Heart left ventricle (tissue), 13 donors: ENCODE results near the gene CAND2.

ENCODE experiments used
- CTCF ChIP-seq, 12 donors: fragments of 200-600 bp; sonication (generic) in 4 of 12; IDR thresholded peaks; one replicate each; pipeline versions ENCODE4 v1.5.0 to v1.8.0; 2018 to 2022; ENCODE audit warnings: antibody characterized with exemption in 12 of 12, mild to moderate bottlenecking in 5 of 12
- POLR2A ChIP-seq, 2 donors: fragments of 450-650 bp; IDR thresholded peaks; one replicate each; pipeline ENCODE4 v1.6.1; 2017; ENCODE audit warnings: antibody characterized with exemption in 2 of 2, mild to moderate bottlenecking in 2 of 2, moderate library complexity in 2 of 2
- donor health status: ischemic (EF 13 %, LVEDD 7.1; RV severe dilation, severe dysfunction).
- donor health status: DM: no; HTN: yes; CAD: no.
- donor health status: DM: no; HTN: no; CAD: no.
- donor health status: ischemic (EF 25% LVEDD 6.9; RV normal size, moderate dysfunction).
- donor health status: ischemic (EF 25% LVEDD 5.7; RV mildly dilated, moderate dysfunction).
- donor health status: ischemic (EF 35%, LVEDD 5.7; RV mildly dilated, moderate dysfunction).
- donor health status: nonischemic (EF 11% LVEDD 7.7; RV severe dilation, severe dysfunction).
- donor health status: DM: yes; HTN: yes; CAD: no.
- donor health status: PGD.
- donor health status: ischemic (EF 29% LVEDD 5.4; RV normal size, mild dysfunction).
- donor health status: nonischemic (EF 23%, LVEDD 6.1; RV moderate dilation, normal function).

- TF ChIP-seq CTCF (IDR thresholded peaks at IDR 0.05) (no peak), POLR2A (IDR thresholded peaks at IDR 0.05) (no peak)
Observed at GRCh38 chr3:12870942-12871341, 74.5 kb downstream of the CAND2 start.
